ENCODE results near the gene PHF1. TPM values are rescaled to one million over a fixed set of nuclear protein-coding genes. Genes with fewer than 3 reads are reported as not detected.

The PHF1 gene
- total and polyA plus RNA-seq, 2 donors (not counting 1 experiment from before 2014, with no cell fraction given), result 198 to 365 TPM

DNA sequence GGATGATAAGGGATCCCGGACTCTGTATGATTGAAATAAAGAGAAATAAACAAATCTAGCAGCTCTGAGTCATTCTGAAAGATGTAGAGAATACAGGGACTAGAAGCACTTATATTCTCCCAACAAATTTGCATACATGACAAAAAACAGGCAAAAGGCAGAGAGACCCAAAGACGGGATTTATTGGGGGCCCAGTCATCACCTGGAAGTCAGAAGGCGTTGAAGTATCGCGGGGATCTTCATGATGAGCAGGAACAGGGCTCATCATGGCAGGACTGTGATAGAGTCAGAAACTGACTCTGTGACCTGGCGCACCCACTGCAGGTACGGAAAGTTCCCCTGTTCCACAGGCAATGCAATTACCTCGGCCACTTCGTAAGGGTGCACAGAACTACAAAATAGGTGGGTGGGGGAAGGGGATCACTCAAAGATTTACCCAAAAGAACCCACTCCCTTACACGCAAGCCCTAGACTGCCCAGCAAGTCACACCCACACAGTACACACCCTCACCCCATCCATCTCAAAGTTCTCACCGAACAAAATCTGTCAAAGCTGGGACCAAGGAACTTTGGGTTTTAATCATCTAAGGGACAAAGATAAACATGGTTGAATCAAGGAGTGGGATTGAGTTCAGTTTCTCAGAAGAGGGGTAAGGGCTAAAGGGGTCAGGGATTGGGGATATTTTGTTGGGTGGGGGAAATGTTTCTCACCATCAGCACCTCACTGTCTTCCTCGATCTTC is 5.7 kb downstream of the PHF1 start:
- Histone ChIP-seq H4K20me1 (ENCODE audit: control insufficient read depth, insufficient read depth, low read length, poor library complexity, severe bottlenecking) (peaks cover 13% of the 10 kb centered on the region), H2AFZ (ENCODE audit: insufficient read depth, low read depth, low read length, poor library complexity, severe bottlenecking) (peak overlapping the region; percentile 64), H3K4me2 (replicated peaks; ENCODE audit: low read depth, low read length, poor library complexity, severe bottlenecking) (peak overlapping the region; percentile 92), H3K4me1 (ENCODE audit: control insufficient read depth in 2 of 2, insufficient read depth in 2 of 2, low read length in 2 of 2) (peaks cover 55 to 80% of the 10 kb centered on the region in 2 donors), H3K27ac (ENCODE audit: low read length in 2 of 2) (peak overlapping the region; percentile 89 to 93), H3K9ac (ENCODE audit: low read length) (peak overlapping the region; percentile 89), H3K27me3 (replicated peaks in 1 of 4; ENCODE audit: control extremely low read depth in 1 of 4, control insufficient read depth in 3 of 4, insufficient read depth in 4 of 4, low read length in 3 of 4) (peaks cover 0 to 3% (median 0%) of the 10 kb centered on the region in 4 experiments), H3K9me3 (ENCODE audit: control extremely low read depth in 1 of 3, control insufficient read depth in 2 of 3, insufficient read depth in 1 of 3, low read length in 2 of 3) (no peaks in the 10 kb centered on the region), H3K79me2 (ENCODE audit: control insufficient read depth, insufficient read depth, low read length) (peaks cover 43% of the 10 kb centered on the region), H3K36me3 (replicated peaks in 1 of 2; ENCODE audit: control extremely low read depth in 1 of 2, control insufficient read depth in 1 of 2, extremely low read depth in 1 of 2, insufficient read depth in 2 of 2, low read length in 1 of 2) (peaks cover 0 to 44% of the 10 kb centered on the region in 2 experiments), H3K4me3 (ENCODE audit: control extremely low read depth in 1 of 5, extremely low read depth in 1 of 5, insufficient read depth in 1 of 5, low read depth in 2 of 5, low read length in 4 of 5) (peak overlapping the region in 4 of 5 experiments; percentile 68 to 84 (median 74))
- no peak for TF ChIP-seq EZH2 (IDR thresholded peaks at IDR 0.05; ENCODE audit: borderline replicate concordance, insufficient read depth, low read depth, low read length, poor library complexity, severe bottlenecking)
- TF ChIP-seq, protein P1, sequence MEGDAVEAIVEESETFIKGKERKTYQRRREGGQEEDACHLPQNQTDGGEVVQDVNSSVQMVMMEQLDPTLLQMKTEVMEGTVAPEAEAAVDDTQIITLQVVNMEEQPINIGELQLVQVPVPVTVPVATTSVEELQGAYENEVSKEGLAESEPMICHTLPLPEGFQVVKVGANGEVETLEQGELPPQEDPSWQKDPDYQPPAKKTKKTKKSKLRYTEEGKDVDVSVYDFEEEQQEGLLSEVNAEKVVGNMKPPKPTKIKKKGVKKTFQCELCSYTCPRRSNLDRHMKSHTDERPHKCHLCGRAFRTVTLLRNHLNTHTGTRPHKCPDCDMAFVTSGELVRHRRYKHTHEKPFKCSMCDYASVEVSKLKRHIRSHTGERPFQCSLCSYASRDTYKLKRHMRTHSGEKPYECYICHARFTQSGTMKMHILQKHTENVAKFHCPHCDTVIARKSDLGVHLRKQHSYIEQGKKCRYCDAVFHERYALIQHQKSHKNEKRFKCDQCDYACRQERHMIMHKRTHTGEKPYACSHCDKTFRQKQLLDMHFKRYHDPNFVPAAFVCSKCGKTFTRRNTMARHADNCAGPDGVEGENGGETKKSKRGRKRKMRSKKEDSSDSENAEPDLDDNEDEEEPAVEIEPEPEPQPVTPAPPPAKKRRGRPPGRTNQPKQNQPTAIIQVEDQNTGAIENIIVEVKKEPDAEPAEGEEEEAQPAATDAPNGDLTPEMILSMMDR (IDR thresholded peaks at IDR 0.05), result no peak
- intact Hi-C loops (cut with micrococcal nuclease), result no loop called here
- 74% methylated on average over 6 of the region's 12 CpGs for WGBS (ENCODE audit: insufficient coverage)
- CTCF ChIA-PET, result interaction anchor here (1.7 kb wide), 1 partner anchor 139 kb away, joined by 5 read pairs; the partner anchor contains the start of gene B3GALT4
- peak overlapping the region; percentile 97 for H3K27ac Mint-ChIP-seq
- DNase-seq (peak; percentile 46), ATAC-seq (ENCODE audit: low read depth) (no peak)
- POLR2A ChIA-PET, result interaction anchor here (1.3 kb wide), 1 partner anchor 154 kb away, joined by 4 read pairs; no protein-coding TSS in a partner anchor
- peak overlapping the region; percentile 96 for H3K4me3 Mint-ChIP-seq
- H3K9me3 Mint-ChIP-seq (ENCODE audit: insufficient read depth), result no peaks in the 10 kb centered on the region
- peaks cover 4% of the 10 kb centered on the region for H3K27me3 Mint-ChIP-seq
- peaks cover 75% of the 10 kb centered on the region for H3K4me1 Mint-ChIP-seq

Measured in B cell (primary cell).